Astrocyte (in vitro differentiated cells and primary cell): ENCODE measurements around the gene PNISR. TPM values are rescaled to one million over a fixed set of nuclear protein-coding genes. Genes with fewer than 3 reads are reported as not detected.

ENCODE experiments used
- DNase-seq: peaks from one replicate; pipeline ENCODE4 v3.0.0-alpha.2; 2010; ENCODE audit warnings: low read depth
- FAIRE-seq: peaks from 2 replicates; lab custom pipeline; 2011; peaks lifted over from hg19 to GRCh38; lab: Jason Lieb, UNC
- H2AFZ ChIP-seq: 2 replicates; pipeline ENCODE4 v1.6.0; 2012; ENCODE audit warnings: low read depth, low read length, inconsistent platforms
- H3K27ac ChIP-seq: 2 replicates; pipeline ENCODE4 v1.5.1; 2011; ENCODE audit warnings: low read depth, low read length, inconsistent platforms
- H3K27me3 ChIP-seq: 2 replicates; pipeline ENCODE4 v1.6.0; 2011; ENCODE audit warnings: low read length, inconsistent platforms; ENCODE audit not compliant: insufficient read depth
- H3K36me3 ChIP-seq: 2 replicates; pipeline ENCODE4 v1.5.1; 2011; ENCODE audit warnings: low read length, inconsistent platforms; ENCODE audit not compliant: insufficient read depth
- H3K4me1 ChIP-seq: 2 replicates; pipeline ENCODE4 v1.5.1; 2011; ENCODE audit warnings: low read length, inconsistent platforms; ENCODE audit not compliant: insufficient read depth
- H3K4me2 ChIP-seq: 2 replicates; pipeline ENCODE4 v1.6.0; 2012; ENCODE audit warnings: low read length, inconsistent platforms
- H3K4me3 ChIP-seq: 2 replicates; pipeline ENCODE4 v1.5.1; 2011; ENCODE audit warnings: low read depth, mild to moderate bottlenecking, low read length, inconsistent platforms; ENCODE audit not compliant: insufficient read depth
- H3K79me2 ChIP-seq: 2 replicates; pipeline ENCODE4 v1.6.0; 2012; ENCODE audit warnings: mild to moderate bottlenecking, low read length, inconsistent platforms; ENCODE audit not compliant: insufficient read depth
- H3K9ac ChIP-seq: 2 replicates; pipeline ENCODE4 v1.6.0; 2012; ENCODE audit warnings: mild to moderate bottlenecking, low read length, inconsistent platforms
- H3K9me3 ChIP-seq: 2 replicates; pipeline ENCODE4 v1.5.1; 2012; ENCODE audit warnings: low read depth, mild to moderate bottlenecking, low read length, inconsistent platforms; ENCODE audit not compliant: insufficient read depth
- H4K20me1 ChIP-seq: 2 replicates; pipeline ENCODE4 v1.6.0; 2012; ENCODE audit warnings: low read length, inconsistent platforms; ENCODE audit not compliant: insufficient read depth
- H3K27ac Mint-ChIP-seq: one replicate; pipeline ENCODE4 v1.8.0; 2021; ENCODE audit warnings: mild to moderate bottlenecking, mixed read lengths; ENCODE audit not compliant: unreplicated experiment
- H3K27me3 Mint-ChIP-seq: one replicate; pipeline ENCODE4 v1.8.0; 2021; ENCODE audit warnings: low read depth, mixed read lengths; ENCODE audit not compliant: unreplicated experiment
- H3K36me3 Mint-ChIP-seq: one replicate; pipeline ENCODE4 v1.8.0; 2021; ENCODE audit warnings: low read depth, mixed read lengths; ENCODE audit not compliant: unreplicated experiment
- H3K4me1 Mint-ChIP-seq: one replicate; pipeline ENCODE4 v1.8.0; 2021; ENCODE audit warnings: low read depth, mixed read lengths; ENCODE audit not compliant: unreplicated experiment
- H3K4me3 Mint-ChIP-seq: one replicate; pipeline ENCODE4 v1.8.0; 2021; ENCODE audit warnings: mild to moderate bottlenecking, moderate library complexity, mixed read lengths; ENCODE audit not compliant: unreplicated experiment
- H3K9me3 Mint-ChIP-seq: one replicate; pipeline ENCODE4 v1.8.0; 2021; ENCODE audit warnings: mild to moderate bottlenecking, mixed read lengths; ENCODE audit not compliant: unreplicated experiment
- EZH2 ChIP-seq: IDR thresholded peaks from 2 replicates; pipeline ENCODE4 v1.6.1; 2012; ENCODE audit warnings: mild to moderate bottlenecking, low read length, inconsistent platforms; ENCODE audit not compliant: insufficient read depth
- total RNA-seq: library from RNA; stranded (reverse); gene quantifications from 2 replicates; pipeline ENCODE4 v1.2.1, GENCODE V29; 2021
- TF ChIP-seq, protein P1 (sequence below): IDR thresholded peaks from 2 replicates; pipeline ENCODE4 v1.5.1; 2011; ENCODE audit warnings: low read depth, mild to moderate bottlenecking, inconsistent platforms, low read length, moderate library complexity; ENCODE audit not compliant: insufficient read depth

The PNISR gene
- total RNA-seq, 1 donor from 2014 or later, result 62.2 TPM

DNA sequence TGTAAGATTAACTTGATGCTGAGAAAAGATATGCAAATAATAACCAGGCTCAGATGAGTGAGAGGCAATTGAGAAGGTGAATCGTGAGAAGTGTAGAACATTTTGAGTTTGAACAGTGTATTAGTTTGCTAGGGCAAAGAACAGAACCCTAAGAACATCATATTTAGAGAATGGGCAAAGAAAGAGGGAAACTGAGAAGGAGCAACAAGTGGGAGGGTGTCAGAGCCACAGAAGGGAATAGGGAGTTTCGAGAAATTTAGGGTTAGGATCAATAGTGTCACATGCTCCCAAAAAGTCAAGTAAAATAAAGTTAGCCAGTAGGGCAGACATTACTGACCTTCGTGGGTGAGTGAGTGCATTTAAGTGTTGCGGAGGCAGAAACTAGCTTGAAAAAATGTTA is 70.1 kb downstream of the PNISR start:
- peaks cover 23% of the 10 kb centered on the region for H3K27me3 Mint-ChIP-seq
- H3K36me3 Mint-ChIP-seq, result no peaks in the 10 kb centered on the region
- no peak overlapping the region for H3K4me3 Mint-ChIP-seq

DNA sequence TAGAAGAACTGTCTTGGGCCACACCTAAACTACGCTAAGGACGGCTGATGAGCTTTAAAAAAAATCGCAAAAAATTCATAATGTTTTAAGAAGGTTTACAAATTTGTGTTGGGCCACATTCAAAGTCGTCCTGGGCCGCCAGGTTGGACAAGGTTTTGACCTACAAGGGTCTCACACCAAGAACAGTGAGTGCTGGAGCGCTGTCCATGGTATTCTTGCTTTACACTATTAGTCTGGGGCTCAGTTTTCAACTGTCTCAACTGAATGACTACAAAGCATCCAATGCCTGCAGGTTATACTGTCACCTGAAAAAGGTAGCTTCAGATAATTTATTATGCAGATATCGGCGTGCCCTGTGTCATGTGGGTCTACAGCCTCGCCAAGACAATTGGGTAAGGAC is 72.0 kb downstream of the PNISR start:
- H2AFZ ChIP-seq, result no peak overlapping the region
- H4K20me1 ChIP-seq, result no peaks in the 10 kb centered on the region
- H3K36me3 ChIP-seq, result no peaks in the 10 kb centered on the region
- peaks cover 3% of the 10 kb centered on the region for H3K9me3 Mint-ChIP-seq
- TF ChIP-seq, protein P1, sequence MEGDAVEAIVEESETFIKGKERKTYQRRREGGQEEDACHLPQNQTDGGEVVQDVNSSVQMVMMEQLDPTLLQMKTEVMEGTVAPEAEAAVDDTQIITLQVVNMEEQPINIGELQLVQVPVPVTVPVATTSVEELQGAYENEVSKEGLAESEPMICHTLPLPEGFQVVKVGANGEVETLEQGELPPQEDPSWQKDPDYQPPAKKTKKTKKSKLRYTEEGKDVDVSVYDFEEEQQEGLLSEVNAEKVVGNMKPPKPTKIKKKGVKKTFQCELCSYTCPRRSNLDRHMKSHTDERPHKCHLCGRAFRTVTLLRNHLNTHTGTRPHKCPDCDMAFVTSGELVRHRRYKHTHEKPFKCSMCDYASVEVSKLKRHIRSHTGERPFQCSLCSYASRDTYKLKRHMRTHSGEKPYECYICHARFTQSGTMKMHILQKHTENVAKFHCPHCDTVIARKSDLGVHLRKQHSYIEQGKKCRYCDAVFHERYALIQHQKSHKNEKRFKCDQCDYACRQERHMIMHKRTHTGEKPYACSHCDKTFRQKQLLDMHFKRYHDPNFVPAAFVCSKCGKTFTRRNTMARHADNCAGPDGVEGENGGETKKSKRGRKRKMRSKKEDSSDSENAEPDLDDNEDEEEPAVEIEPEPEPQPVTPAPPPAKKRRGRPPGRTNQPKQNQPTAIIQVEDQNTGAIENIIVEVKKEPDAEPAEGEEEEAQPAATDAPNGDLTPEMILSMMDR, result no peak
- TF ChIP-seq EZH2, result no peak
- H3K9me3 ChIP-seq, result no peaks in the 10 kb centered on the region
- H3K4me1 ChIP-seq, result peaks cover 12% of the 10 kb centered on the region
- H3K4me3 ChIP-seq, result no peak overlapping the region
- H3K9ac ChIP-seq, result no peak overlapping the region
- no peaks in the 10 kb centered on the region for H3K4me1 Mint-ChIP-seq
- no peak for DNase-seq
- no peak overlapping the region for H3K27ac Mint-ChIP-seq
- H3K4me3 Mint-ChIP-seq, result no peak overlapping the region
- H3K36me3 Mint-ChIP-seq, result no peaks in the 10 kb centered on the region
- H3K4me2 ChIP-seq, result no peak overlapping the region
- FAIRE-seq, result no peak
- no peak overlapping the region for H3K27ac ChIP-seq
- H3K79me2 ChIP-seq, result no peaks in the 10 kb centered on the region
- peaks cover 23% of the 10 kb centered on the region for H3K27me3 Mint-ChIP-seq
- H3K27me3 ChIP-seq, result peaks cover 10% of the 10 kb centered on the region

More for the DNA sequence above, 70.1 kb downstream of the PNISR start:
- Histone ChIP-seq H3K36me3 (no peaks in the 10 kb centered on the region), H3K27ac (no peak overlapping the region), H3K4me3 (no peak overlapping the region), H3K79me2 (no peaks in the 10 kb centered on the region), H3K27me3 (peaks cover 10% of the 10 kb centered on the region), H3K9ac (no peak overlapping the region), H4K20me1 (no peaks in the 10 kb centered on the region), H2AFZ (no peak overlapping the region), H3K9me3 (no peaks in the 10 kb centered on the region), H3K4me2 (no peak overlapping the region), H3K4me1 (peaks cover 4% of the 10 kb centered on the region)
- TF ChIP-seq, protein P1, result no peak
- TF ChIP-seq EZH2, result no peak
- FAIRE-seq (no peak), DNase-seq (no peak)
- H3K4me1 Mint-ChIP-seq, result no peaks in the 10 kb centered on the region
- peaks cover 3% of the 10 kb centered on the region for H3K9me3 Mint-ChIP-seq
- no peak overlapping the region for H3K27ac Mint-ChIP-seq

DNA sequence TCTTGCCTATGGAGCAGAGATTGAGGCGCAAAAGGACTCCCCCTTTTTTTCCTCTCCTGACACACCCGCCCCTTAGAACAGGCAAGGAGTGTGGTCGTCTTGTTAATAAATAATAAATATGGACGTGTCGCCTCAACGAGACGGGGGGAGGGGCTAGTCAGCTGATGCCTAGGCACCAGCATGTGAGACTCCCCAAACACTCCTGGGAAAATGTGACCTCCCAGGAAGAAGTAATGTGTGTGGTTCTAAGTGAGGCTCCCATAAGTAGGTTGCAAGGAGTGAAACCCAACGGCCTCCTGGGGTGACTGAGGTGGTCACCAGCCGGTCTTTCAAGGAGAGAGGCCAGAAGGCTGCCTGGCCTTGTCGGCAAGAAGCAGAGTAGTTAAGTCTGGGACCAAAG is 74.5 kb downstream of the PNISR start:
- peak overlapping the region; percentile 93 for H3K4me2 ChIP-seq
- FAIRE-seq, result no peak

More for the DNA sequence above, 74.5 kb downstream of the PNISR start:
- Histone ChIP-seq H3K36me3 (no peaks in the 10 kb centered on the region), H3K4me3 (no peak overlapping the region), H3K27me3 (no peaks in the 10 kb centered on the region), H4K20me1 (no peaks in the 10 kb centered on the region), H3K27ac (no peak overlapping the region), H3K79me2 (no peaks in the 10 kb centered on the region), H2AFZ (no peak overlapping the region), H3K9ac (no peak overlapping the region), H3K4me1 (peaks cover 12% of the 10 kb centered on the region), H3K9me3 (no peaks in the 10 kb centered on the region)
- Mint-ChIP-seq H3K27me3 (peaks cover 10% of the 10 kb centered on the region), H3K36me3 (no peaks in the 10 kb centered on the region), H3K9me3 (no peaks in the 10 kb centered on the region), H3K27ac (peak overlapping the region; percentile 55), H3K4me1 (no peaks in the 10 kb centered on the region), H3K4me3 (peak overlapping the region; percentile 74)
- no peak for TF ChIP-seq EZH2
- TF ChIP-seq, protein P1, result no peak
- DNase-seq, result no peak
